ENCODE data around the gene CRTAP. TPM values are rescaled to one million over a fixed set of nuclear protein-coding genes. Genes with fewer than 3 reads are reported as not detected.

The CRTAP gene
- total and polyA plus RNA-seq, 2 of the 13 experiments (the other 11 are each of a cell fraction or from before 2014, with no cell fraction given): 54.2 to 119 TPM

DNA sequence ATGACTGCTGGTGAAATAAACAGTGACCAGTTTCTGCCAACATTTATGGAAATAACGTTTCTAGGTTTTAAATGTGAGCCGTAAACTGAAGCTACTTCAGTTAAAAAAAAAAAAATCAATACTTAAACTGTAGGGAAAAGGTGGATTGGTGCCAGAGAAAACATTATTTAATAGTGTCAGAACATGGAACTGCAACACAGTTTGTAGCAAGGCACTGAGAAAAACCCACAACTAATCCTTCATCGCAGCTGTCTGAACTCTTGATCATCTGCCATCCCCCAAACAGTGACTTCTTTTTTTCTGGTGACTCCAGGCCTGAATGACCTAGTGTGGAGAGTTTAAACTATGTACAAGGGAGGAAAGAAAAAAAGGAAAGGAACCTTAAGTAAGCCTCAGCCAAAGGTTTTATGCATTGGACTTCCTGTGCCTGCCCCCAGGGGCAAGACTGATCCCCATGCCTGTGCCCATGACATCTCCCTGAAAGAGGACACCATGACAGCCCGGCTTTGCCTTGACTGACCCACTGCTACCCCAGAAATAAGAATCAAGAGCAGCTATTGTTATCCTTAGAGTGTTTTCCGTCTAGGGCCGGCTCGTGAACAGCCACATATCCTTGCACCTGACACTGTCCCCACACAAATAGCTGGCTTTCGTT, 33.1 kb downstream of the CRTAP start (continued):
- TF ChIP-seq HNF1B (CRISPR knock-in tag; IDR thresholded peaks at IDR 0.05): no peak

DNA sequence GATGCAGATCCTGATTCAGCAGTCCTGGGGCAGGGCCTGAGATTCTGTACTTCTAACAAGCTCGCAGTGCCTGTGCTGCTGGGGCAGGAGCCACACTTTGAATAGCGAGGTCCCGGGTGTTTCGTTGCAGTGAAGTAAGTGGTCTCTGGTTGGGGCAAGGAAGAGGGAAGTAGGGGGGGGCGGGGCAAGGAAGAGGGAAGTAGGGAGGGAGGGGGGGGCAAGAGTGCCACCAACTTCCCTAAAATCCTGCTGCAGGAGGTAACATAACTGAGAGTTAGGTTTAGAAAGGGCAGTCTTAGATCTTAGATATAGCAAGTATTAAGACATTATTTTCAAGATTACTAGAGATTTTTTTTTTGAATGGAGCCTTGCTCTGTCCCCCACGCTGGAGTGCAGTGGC, 35.5 kb downstream of the CRTAP start:
- FAIRE-seq: no peak
- Histone ChIP-seq H3K79me2 (ENCODE audit: insufficient read depth, low read length) (no peaks in the 10 kb centered on the region), H3K27ac (ENCODE audit: extremely low read length, insufficient read depth, low read length) (no peak overlapping the region), H3K4me3 (replicated peaks in 1 of 3; ENCODE audit: insufficient read depth in 1 of 3, low read depth in 2 of 3, low read length in 3 of 3) (no peak overlapping the region), H4K20me1 (ENCODE audit: insufficient read depth, low read length) (no peaks in the 10 kb centered on the region), H3K4me1 (ENCODE audit: insufficient read depth, low read length) (no peaks in the 10 kb centered on the region), H3K27me3 (ENCODE audit: control insufficient read depth in 1 of 2, insufficient read depth in 2 of 2, low read length in 2 of 2) (peaks cover 3 to 5% of the 10 kb centered on the region in 2 experiments; a peak in 1 of 5 replicates), H3K36me3 (replicated peaks in 1 of 2; ENCODE audit: control insufficient read depth in 1 of 2, insufficient read depth in 2 of 2, low read length in 2 of 2) (no peaks in the 10 kb centered on the region), H3K9me3 (ENCODE audit: low read length) (no peaks in the 10 kb centered on the region), H3K4me2 (ENCODE audit: low read depth, low read length) (no peak overlapping the region), H2AFZ (ENCODE audit: low read length) (no peak overlapping the region), H3K9ac (ENCODE audit: insufficient read depth, low read depth, low read length) (no peak overlapping the region)
- no peak for DNase-seq (ENCODE audit: low spot score)
- no peak for ATAC-seq
- TF ChIP-seq ZSCAN9 (CRISPR knock-in tag; IDR thresholded peaks at IDR 0.05; ENCODE audit: borderline replicate concordance): no peak
- no peak for TF ChIP-seq PHF20 (CRISPR knock-in tag; IDR thresholded peaks at IDR 0.05)
- no peak for TF ChIP-seq FOXM1 (CRISPR knock-in tag; IDR thresholded peaks at IDR 0.05)
- TF ChIP-seq ZNF567 (CRISPR knock-in tag; IDR thresholded peaks at IDR 0.05; ENCODE audit: borderline replicate concordance): no peak
- TF ChIP-seq NFYC (CRISPR knock-in tag; IDR thresholded peaks at IDR 0.05): no peak
- TF ChIP-seq SIN3B (IDR thresholded peaks at IDR 0.05; ENCODE audit: low read length): no peak
- TF ChIP-seq SRSF1 (optimal IDR thresholded peaks at IDR 0.05; ENCODE audit: low read depth, low read length): no peak
- TF ChIP-seq ZFX (CRISPR knock-in tag; IDR thresholded peaks at IDR 0.05; ENCODE audit: low read depth): no peak
- TF ChIP-seq, protein P1, sequence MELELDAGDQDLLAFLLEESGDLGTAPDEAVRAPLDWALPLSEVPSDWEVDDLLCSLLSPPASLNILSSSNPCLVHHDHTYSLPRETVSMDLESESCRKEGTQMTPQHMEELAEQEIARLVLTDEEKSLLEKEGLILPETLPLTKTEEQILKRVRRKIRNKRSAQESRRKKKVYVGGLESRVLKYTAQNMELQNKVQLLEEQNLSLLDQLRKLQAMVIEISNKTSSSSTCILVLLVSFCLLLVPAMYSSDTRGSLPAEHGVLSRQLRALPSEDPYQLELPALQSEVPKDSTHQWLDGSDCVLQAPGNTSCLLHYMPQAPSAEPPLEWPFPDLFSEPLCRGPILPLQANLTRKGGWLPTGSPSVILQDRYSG (CRISPR knock-in tag; IDR thresholded peaks at IDR 0.05): no peak
- TF ChIP-seq JARID2 (CRISPR knock-in tag; IDR thresholded peaks at IDR 0.05; ENCODE audit: insufficient replicate concordance): no peak
- TF ChIP-seq TCF12 (IDR thresholded peaks at IDR 0.05): no peak
- no peak for TF ChIP-seq TCF12 (CRISPR knock-in tag; IDR thresholded peaks at IDR 0.05)
- TF ChIP-seq HOXA3 (CRISPR knock-in tag; IDR thresholded peaks at IDR 0.05): no peak
- TF ChIP-seq MEIS2 (CRISPR knock-in tag; IDR thresholded peaks at IDR 0.05): no peak
- no peak for TF ChIP-seq ZEB1 (IDR thresholded peaks at IDR 0.05; ENCODE audit: insufficient replicate concordance, low read depth)
- no peak for TF ChIP-seq NR2F2 (IDR thresholded peaks at IDR 0.05; ENCODE audit: borderline replicate concordance, low read depth)
- TF ChIP-seq GMEB1 (CRISPR knock-in tag; IDR thresholded peaks at IDR 0.05; ENCODE audit: borderline replicate concordance): no peak
- TF ChIP-seq ZBTB3 (CRISPR knock-in tag; IDR thresholded peaks at IDR 0.05; ENCODE audit: borderline replicate concordance, low read depth): no peak
- TF ChIP-seq ATM (IDR thresholded peaks at IDR 0.05; ENCODE audit: borderline replicate concordance): no peak
- ChIA-PET POLR2A (no interaction called here), CTCF (ENCODE audit: low intra/inter-chr PET ratio, low total read pairs) (no interaction called here)
- BruUV-seq (replicated peaks): no TSS peak
- in situ Hi-C loops (cut with HindIII; ENCODE audit: extremely low pct_ligation_motif_present, low pct_unique_long_range_greater_than_20kb): no loop called here
- 83% methylated on average over 6 of the region's 6 CpGs for WGBS (ENCODE audit: low lambda C conversion rate)
- intact Hi-C loops (cut with micrococcal nuclease; ENCODE audit: unreplicated experiment): no loop called here

Data from HepG2 (cell line).